ENCODE measurements around the gene SPCS1. TPM values are rescaled to one million over a fixed set of nuclear protein-coding genes. Genes with fewer than 3 reads are reported as not detected.

SPCS1 gene
- total RNA-seq, 1 experiment from 2014 or later: 184 TPM

DNA sequence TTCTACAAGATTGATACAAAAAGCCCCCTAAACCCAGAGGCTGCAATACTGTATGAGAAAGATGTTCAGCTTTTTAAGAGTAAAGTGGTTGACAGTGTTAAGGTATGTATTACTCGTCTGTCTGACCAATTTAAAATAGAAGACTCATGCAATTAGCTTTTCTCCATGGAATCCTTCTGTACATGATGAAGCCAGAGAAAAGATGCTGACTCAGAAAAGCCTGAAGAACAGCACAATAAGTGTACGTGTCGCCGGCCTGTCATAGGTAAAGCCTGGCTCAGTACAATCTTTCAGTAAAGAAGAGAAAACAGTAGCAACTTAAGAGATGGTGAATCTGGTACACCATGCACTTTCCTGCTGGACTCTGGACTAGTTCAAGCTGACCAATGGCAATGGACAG, 48.5 kb downstream of the SPCS1 start:
- H3K9ac ChIP-seq (ENCODE audit: low read length): no peak overlapping the region
- no peak overlapping the region for H3K4me3 ChIP-seq (ENCODE audit: low read length)
- no peaks in the 10 kb centered on the region for H3K9me2 ChIP-seq (replicated peaks; ENCODE audit: insufficient read depth, low read length)
- H3K79me2 ChIP-seq (ENCODE audit: low read length): no peaks in the 10 kb centered on the region
- no peak for DNase-seq
- no peaks in the 10 kb centered on the region for H3K27me3 ChIP-seq (ENCODE audit: low read length)
- H3K27ac ChIP-seq (ENCODE audit: low read length): no peak overlapping the region
- H3K36me3 ChIP-seq (ENCODE audit: insufficient read depth, low read length): peaks cover 31% of the 10 kb centered on the region; the same call in 1 of the 2 replicates
- no peak overlapping the region for H2AFZ ChIP-seq (ENCODE audit: low read length)
- no peaks in the 10 kb centered on the region for H3K9me3 ChIP-seq (ENCODE audit: low read length)
- peaks cover 11% of the 10 kb centered on the region for H3K4me1 ChIP-seq (ENCODE audit: low read length)
- no peak overlapping the region for H3K4me2 ChIP-seq (ENCODE audit: low read depth, low read length, poor library complexity, severe bottlenecking)
- no peaks in the 10 kb centered on the region for H4K20me1 ChIP-seq (ENCODE audit: insufficient read depth, low read depth, low read length)

DNA sequence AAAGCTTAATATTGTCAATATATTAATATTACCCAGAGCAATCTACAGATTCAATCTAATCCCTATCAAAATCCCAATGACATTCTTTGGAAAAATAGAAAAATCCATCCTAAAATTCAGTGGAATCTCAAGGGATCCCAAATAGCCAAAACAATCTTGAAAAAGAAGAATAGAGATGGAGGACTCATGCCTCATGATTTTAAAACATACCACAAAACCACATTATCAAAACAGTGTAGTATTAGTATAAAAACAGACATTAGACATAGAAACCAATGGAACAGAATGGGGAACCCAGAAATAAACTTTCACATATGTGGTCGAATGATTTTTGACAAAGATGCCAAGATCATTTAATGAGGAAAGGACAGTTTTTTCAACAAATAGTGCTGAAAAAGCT, 50.2 kb downstream of the SPCS1 start:
- Histone ChIP-seq H2AFZ (ENCODE audit: low read length) (no peak overlapping the region), H3K9me3 (ENCODE audit: low read length) (no peaks in the 10 kb centered on the region), H4K20me1 (ENCODE audit: insufficient read depth, low read depth, low read length) (no peaks in the 10 kb centered on the region), H3K4me2 (ENCODE audit: low read depth, low read length, poor library complexity, severe bottlenecking) (no peak overlapping the region), H3K4me3 (ENCODE audit: low read length) (no peak overlapping the region), H3K36me3 (ENCODE audit: insufficient read depth, low read length) (peaks cover 43% of the 10 kb centered on the region), H3K27ac (ENCODE audit: low read length) (no peak overlapping the region), H3K9me2 (replicated peaks; ENCODE audit: insufficient read depth, low read length) (no peaks in the 10 kb centered on the region), H3K79me2 (ENCODE audit: low read length) (no peaks in the 10 kb centered on the region), H3K9ac (ENCODE audit: low read length) (no peak overlapping the region), H3K4me1 (ENCODE audit: low read length) (peaks cover 11% of the 10 kb centered on the region), H3K27me3 (ENCODE audit: low read length) (no peaks in the 10 kb centered on the region)
- no peak for DNase-seq

Small RNA genes lying within 50 kb of the gene (small RNA-seq; reads per million reads assigned to genes)
- gene AC006254.2: not detected
- gene RF00569: 17,266 reads per million, percentile 100 among the genes with 10 or more reads in this experiment
- gene RF01183: not detected
- 0.79 reads per million, percentile 23 among the genes with 10 or more reads in this experiment for gene SNORD19
- not detected for gene SNORD19B
- 853 reads per million, percentile 100 among the genes with 10 or more reads in this experiment for gene SNORD69

Other genes starting within 250 kb of the SPCS1 start
- gene STAB1, start 210.8 kb upstream of the SPCS1 start, total RNA-seq (2014; rRNA removed; shearing (Covaris generic); ENCODE audit: low replicate concordance): not detected in 2 replicates
- gene NT5DC2, start 172.2 kb upstream of the SPCS1 start, total RNA-seq (2014; rRNA removed; shearing (Covaris generic); ENCODE audit: low replicate concordance): 46.5 and 47.8 TPM in 2 replicates
- gene UQCC5, start 169.5 kb upstream of the SPCS1 start, total RNA-seq (2014; rRNA removed; shearing (Covaris generic); ENCODE audit: low replicate concordance): 23.4 and 29.7 TPM in 2 replicates
- gene PBRM1, start 20.2 kb upstream of the SPCS1 start, total RNA-seq (2014; rRNA removed; shearing (Covaris generic); ENCODE audit: low replicate concordance): 38.4 and 53.3 TPM in 2 replicates
- 96.9 and 138 TPM in 2 replicates for gene GNL3, start 20.1 kb upstream of the SPCS1 start, total RNA-seq (2014; rRNA removed; shearing (Covaris generic); ENCODE audit: low replicate concordance)
- gene GLT8D1, start 315 bp upstream of the SPCS1 start, total RNA-seq (2014; rRNA removed; shearing (Covaris generic); ENCODE audit: low replicate concordance): 34.7 and 52.0 TPM in 2 replicates
- 20.5 and 44.1 TPM in 2 replicates for gene NEK4, start 64.8 kb downstream of the SPCS1 start, total RNA-seq (2014; rRNA removed; shearing (Covaris generic); ENCODE audit: low replicate concordance)
- gene ITIH1, start 71.5 kb downstream of the SPCS1 start, total RNA-seq (2014; rRNA removed; shearing (Covaris generic); ENCODE audit: low replicate concordance): not detected in 2 replicates
- not detected in 2 replicates for gene ITIH3, start 88.7 kb downstream of the SPCS1 start, total RNA-seq (2014; rRNA removed; shearing (Covaris generic); ENCODE audit: low replicate concordance)
- 11.1 and 14.3 TPM in 2 replicates for gene ITIH4, start 124.6 kb downstream of the SPCS1 start, total RNA-seq (2014; rRNA removed; shearing (Covaris generic); ENCODE audit: low replicate concordance)
- 2.4 TPM in 1 of 2 replicates, not detected in the other for gene MUSTN1, start 128.9 kb downstream of the SPCS1 start, total RNA-seq (2014; rRNA removed; shearing (Covaris generic); ENCODE audit: low replicate concordance)
- gene STIMATE, start 191.4 kb downstream of the SPCS1 start, total RNA-seq (2014; rRNA removed; shearing (Covaris generic); ENCODE audit: low replicate concordance): 25.0 and 39.6 TPM in 2 replicates

All from Karpas-422 (cell line).